OCI-LY3 (cell line): Measurements from ENCODE around the gene LRRC4C.

Source experiments
- EZH2phosphoT487 ChIP-seq: fragments of 200-600 bp; shearing (Covaris generic); IDR thresholded peaks from 2 replicates; pipeline ENCODE4 v1.6.1; 2018; ENCODE audit warnings: antibody characterized with exemption, mixed run types, low read depth
- TF ChIP-seq, protein P1 (sequence below): fragments of 200-600, 300-600 bp; sonication (generic); IDR thresholded peaks from 2 replicates; pipeline ENCODE4 v1.5.1; 2014; ENCODE audit warnings: antibody characterized with exemption, low read length, low read depth

DNA sequence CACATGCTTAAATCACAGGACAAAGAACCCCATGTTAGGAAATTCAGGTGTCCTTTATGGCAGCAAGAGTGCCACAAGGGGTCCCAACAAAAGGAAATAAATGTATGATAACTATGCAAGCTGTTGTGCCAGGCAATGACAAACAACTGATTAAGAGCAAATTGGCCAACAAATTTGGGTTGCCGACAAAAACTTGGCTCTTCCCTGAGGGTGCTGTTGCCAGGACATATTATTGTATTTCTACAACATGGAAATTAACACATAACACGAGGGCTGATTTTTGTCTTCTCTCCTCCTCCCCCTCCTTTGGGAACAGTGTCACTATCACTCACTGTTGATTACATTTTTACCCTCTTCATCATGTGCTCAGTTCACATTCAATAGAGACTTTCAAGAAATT lies 56.0 kb downstream of the LRRC4C start:
- TF ChIP-seq, protein P1, sequence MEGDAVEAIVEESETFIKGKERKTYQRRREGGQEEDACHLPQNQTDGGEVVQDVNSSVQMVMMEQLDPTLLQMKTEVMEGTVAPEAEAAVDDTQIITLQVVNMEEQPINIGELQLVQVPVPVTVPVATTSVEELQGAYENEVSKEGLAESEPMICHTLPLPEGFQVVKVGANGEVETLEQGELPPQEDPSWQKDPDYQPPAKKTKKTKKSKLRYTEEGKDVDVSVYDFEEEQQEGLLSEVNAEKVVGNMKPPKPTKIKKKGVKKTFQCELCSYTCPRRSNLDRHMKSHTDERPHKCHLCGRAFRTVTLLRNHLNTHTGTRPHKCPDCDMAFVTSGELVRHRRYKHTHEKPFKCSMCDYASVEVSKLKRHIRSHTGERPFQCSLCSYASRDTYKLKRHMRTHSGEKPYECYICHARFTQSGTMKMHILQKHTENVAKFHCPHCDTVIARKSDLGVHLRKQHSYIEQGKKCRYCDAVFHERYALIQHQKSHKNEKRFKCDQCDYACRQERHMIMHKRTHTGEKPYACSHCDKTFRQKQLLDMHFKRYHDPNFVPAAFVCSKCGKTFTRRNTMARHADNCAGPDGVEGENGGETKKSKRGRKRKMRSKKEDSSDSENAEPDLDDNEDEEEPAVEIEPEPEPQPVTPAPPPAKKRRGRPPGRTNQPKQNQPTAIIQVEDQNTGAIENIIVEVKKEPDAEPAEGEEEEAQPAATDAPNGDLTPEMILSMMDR: no peak
- TF ChIP-seq EZH2phosphoT487: no peak
